NCI-H1417 treated with DMSO at 0.1 percent for 48 hours (cell line): ENCODE data around the gene PAX7.

Experiments
- DNase-seq: peaks from one replicate; lab custom pipeline; 2025; lab: John Stamatoyannopoulos, UW

Gene PAX7

GRCh38 chr1:18618546-18619466, 11.8 kb upstream of the PAX7 start:
- DNase-seq, result no peak

DNA sequence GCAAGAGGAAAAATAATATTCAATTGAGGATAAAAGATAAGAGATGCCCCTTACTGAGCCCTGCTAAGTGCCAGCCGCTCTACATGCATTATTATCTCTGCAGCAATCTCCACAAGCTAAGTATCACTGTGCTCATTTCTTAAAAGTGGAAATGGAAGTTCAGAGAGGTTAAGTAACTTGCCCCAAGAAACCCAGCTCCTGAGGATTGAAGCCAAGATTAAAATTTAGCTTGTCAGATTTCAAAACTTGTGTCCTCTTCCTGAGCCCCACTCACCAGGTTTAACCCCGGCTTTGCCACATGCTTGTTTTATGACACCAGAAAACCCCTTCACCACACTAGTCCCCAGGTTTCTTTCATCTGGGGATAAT, 11.2 kb upstream of the PAX7 start:
- DNase-seq, result no peak

DNA sequence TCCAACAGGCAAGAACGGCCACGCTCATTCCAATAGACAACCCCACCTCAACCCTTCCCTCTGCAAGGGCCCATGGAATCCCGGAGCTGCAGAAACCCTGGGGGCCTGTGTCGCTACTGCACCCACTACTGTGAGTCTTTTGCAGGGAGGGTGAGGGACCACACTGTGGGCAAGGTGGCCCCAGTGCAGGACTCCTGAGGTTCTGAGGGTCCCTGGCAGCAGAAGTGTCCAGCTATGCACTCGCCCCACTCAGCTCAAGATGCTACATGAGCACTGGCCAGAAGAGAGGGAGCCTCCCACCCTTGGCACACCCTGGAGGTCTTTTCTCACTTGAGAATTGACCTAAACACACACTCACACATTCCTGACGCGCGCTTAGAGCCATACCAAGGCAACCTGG, 2.1 kb upstream of the PAX7 start:
- no peak for DNase-seq

DNA sequence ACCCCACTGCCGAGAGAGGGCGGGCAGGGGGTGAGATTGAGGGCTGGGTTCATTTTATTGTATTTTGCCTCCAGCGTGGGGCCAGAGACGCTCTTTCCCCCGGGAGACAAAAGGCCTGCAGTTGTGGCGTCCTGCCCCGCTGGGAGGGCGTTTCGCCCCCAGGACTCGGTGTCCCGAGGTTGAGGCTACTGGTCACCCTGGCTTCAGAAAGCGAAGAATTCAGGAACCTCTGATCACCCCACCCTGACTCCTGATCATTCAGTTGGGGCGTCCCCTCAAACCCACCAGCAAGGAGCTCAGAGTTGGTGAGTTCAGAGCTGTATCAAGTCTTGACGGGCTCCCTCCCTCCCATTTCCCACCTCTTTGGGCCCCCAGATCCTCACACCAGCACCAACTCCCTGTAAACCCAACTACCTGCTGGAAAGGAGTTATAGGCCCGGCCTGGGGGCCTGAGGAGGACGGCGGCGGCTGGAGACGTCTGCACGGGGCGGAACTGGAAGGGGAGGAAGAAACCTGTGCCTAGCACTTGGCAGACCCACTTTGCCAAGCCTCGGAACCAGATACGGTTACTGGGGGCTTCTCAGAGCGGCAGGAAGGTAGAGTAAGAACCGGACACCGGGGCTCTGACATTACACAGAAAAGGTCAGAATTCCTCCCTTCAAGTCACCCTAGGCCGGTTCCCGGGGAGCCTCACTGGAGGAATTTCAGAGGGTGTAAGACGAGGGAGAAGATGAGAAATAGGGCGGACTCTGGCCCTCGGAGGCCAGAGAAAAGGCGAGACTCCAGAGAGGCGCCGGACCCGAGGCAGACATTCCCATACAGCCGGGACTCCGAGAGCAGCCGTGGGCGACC, 761 bp upstream of the PAX7 start:
- DNase-seq, result no peak

- no peak for DNase-seq
Observed at GRCh38 chr1:18631496-18632217, 1.0 kb downstream of the PAX7 start.

DNA sequence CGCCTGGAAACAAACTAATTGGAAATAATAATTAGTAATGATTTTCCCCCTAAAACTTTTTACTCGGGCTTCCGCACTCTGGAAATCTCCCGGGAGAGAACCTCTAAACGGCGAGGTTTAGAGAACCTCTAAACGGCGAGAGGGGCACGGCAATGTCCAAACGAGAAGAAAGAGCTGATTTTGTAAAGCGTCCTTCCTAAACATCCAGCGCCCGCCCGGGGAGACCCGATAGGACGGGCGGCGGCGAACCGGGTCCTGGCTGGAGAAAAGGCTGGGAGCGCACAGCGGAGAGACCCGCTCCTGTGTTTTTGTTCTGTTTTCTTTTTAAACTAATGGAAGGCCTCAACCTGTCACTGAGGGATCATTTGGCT, 1.6 kb downstream of the PAX7 start:
- DNase-seq, result no peak

- DNase-seq, result no peak
Observed at GRCh38 chr1:18632783-18633421, 2.3 kb downstream of the PAX7 start.

DNA sequence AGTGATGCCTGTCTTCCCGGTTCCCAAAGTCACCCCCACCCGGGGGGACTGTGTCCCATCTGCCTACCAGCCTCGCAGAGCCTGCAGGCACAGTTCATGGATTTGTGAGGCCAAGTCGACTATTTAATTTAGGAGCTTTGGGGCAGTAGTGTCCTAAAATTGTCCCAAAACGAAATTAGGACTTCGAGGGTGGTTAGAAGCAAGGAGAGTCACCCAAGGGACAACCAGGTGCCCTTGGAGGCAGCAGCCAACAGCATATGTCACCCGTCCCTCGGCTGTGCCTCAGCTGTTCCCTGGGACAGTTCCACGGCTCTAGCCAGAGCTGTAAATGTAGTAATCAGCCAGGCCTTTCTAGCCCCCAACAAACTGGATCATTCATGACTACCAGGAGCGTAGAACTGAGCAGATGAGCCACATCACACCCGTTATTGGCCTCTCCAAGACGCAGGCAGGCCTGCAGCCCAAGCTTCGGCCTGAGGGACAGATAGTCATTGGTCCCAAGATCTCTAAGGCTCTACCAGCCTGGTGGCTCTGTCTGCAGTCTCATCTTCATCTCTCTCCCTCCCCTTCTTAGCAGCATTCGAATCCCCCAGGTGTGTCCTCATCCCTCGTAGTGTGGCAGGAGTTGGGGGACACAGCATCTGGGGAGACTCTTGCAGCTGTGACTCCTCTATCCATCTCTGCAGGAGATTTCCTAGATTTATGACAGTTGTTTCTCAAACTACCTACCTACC, 2.9 kb downstream of the PAX7 start:
- no peak for DNase-seq

DNA sequence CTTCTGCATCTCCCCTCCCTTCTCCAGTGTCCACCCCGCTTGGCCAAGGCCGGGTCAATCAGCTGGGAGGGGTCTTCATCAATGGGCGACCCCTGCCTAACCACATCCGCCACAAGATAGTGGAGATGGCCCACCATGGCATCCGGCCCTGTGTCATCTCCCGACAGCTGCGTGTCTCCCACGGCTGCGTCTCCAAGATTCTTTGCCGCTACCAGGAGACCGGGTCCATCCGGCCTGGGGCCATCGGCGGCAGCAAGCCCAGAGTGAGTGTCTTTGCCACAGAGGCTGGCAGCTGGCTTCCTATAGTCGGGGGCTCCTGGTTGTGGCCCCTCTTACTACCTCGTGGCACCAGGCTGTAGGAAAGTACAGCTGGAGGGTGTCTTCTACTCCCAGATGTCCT, 3.6 kb downstream of the PAX7 start:
- DNase-seq, result no peak

DNA sequence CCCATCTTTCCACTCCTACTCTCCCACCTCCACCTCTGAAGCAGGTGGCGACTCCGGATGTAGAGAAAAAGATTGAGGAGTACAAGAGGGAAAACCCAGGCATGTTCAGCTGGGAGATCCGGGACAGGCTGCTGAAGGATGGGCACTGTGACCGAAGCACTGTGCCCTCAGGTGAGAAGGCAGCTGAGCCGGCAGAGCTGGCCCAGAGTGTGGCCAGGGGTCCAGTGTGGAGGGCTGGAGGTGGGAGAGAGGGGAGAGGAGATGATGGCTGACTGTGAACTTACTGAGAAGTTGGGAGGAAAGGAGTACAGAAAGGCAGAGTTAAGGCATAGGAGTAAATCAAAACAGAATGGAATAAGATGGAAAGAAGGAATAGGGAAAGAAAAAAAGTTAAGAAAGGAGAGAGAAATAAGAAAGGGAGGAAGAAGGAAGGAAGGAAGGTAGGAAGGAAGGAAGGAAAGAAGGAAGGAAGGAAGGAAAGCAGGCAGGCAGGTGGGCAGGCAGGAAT, 4.5 kb downstream of the PAX7 start:
- DNase-seq, result no peak

- no peak for DNase-seq
Observed at GRCh38 chr1:18635891-18636595, 5.4 kb downstream of the PAX7 start.

GRCh38 chr1:18636596-18637508, 6.2 kb downstream of the PAX7 start:
- no peak for DNase-seq

GRCh38 chr1:18637511-18637960, 6.9 kb downstream of the PAX7 start:
- no peak for DNase-seq

DNA sequence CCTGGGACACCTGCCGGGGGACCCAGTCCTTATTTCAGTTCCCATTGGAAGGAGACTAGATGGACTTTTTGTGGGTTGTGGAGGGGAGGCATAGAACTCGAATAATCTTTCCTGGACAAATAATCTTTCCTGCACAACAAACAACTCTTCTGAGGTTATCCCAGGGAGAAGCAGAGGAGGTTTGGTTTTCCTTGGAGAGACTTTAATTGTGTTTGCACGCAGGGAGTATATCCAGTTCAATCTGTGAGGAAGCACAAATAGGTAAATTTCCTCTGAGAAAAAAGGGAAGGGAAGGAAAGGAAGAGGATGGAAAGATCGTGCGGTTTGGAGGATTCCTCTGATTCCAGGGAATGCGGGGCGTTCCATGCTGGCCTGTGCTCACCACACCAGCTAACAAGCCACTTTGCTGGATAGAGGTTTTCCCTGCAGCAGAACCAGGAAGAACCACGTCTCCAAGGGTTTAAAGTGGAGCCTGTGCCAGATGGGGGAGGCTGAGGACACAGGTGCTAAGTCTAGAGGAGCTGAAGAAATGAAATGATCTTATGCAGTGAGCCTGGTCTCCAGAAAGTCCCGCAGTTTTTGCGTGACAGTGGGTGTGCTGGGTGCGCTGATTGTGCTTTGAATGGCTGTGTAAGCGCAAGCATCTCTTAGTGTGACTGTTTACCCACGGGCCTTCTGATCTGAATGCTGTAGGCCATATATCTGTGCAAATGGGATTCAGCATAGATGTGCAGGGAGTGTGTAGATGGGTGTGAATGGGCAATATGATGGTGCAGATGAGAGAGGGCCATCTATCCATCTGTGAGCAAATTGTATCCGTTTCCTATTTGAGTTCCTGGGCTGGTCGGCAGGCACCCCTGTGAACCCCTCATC, 7.6 kb downstream of the PAX7 start:
- no peak for DNase-seq

DNA sequence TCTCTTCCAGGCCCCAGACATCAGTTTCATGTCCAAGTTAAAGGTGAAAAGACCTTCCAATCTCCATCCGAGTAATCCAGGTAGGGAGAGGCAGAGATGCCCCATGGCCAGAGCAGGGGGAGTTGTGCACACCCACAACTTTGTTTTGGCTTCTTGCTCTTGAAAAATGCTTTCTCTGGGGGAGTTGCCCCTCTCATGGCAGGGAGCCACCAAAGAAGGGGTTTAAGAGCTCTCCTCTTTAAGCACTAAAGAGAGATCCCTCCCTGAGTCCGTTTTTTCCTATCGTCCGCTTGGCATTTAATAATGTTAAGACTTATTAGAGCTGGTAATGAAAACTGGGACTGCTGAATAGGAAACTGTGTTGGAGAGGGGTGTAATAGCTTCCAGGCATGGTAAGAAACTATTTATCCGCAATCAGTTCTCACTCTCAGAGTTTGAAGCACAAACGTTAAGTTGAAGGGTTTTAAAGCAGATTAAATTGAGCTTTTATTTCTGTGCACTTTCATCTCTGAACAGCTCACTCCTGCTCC, 8.3 kb downstream of the PAX7 start:
- no peak for DNase-seq

DNA sequence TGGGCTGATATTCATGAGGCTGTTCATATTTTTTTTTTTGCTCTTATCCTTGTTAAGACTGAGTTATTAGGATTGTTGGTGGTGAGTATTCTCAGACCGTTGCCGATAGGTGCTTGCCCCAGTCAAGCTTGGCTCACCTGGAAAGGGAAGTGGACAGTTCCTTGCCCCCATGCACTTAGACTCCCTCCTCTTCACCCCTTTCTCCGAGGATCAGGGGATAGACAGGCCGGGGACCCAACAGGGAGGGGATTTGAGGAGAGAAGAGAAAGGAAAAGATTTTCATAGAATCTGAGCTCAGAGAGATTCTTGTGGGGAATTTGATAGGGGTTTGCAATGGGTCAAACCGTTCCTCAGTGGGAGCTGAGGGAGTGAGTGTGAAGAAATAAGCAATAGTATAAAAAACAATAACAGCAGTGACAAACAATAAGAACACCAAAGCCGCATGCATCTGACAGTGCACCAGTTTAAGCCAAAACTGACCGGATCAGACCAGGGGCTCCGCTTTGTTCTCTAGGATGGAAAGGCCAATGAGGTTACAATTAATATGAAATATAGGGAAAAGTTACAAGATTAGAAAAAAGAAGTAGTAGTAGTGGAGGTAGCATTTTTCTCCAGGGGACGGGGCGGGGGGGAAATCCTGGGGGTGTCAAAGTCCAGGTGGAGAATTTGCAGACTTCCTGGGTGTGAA, 8.9 kb downstream of the PAX7 start:
- DNase-seq, result no peak

GRCh38 chr1:18640228-18641004, 9.8 kb downstream of the PAX7 start:
- DNase-seq, result no peak
